ENCODE measurements around the gene NUP85. TPM values are rescaled to one million over a fixed set of nuclear protein-coding genes. Genes with fewer than 3 reads are reported as not detected.
A peak's percentile ranks its signal among the peaks of the same experiment; 100 is the strongest.
"Not testable (repeated sequence)": the region's sequence is repeated elsewhere in the genome, so short reads cannot be mapped to it uniquely, and the experiment has no call there.

Gene NUP85
- 10 to 100 TPM; 75.0 to 75.3 TPM for total RNA-seq
- total RNA-seq, result 29.7 to 133 reads per million in 2 donors

- H3K4me3 Mint-ChIP-seq, result peak within 1 kb of the TSS; percentile 95
- peak; percentile 89 for ATAC-seq
- peak within 1 kb of the TSS; percentile 95 for H3K27ac Mint-ChIP-seq
Measured at GRCh38 chr17:75205037-75205792, at the start of gene NUP85. TSS of gene NUP85 (plus strand) at chr17:75205679. CDS start at chr17:75205762, 83 bp downstream.

GRCh38 chr17:75158480-75158879 is 47.0 kb upstream of the NUP85 start:
- not testable (repeated sequence) for DNase-seq; H3K9me3 ChIP-seq (ENCODE audit: control insufficient read depth, low read length, poor library complexity, severe bottlenecking); H3K4me3 Mint-ChIP-seq; H3K27ac Mint-ChIP-seq; ATAC-seq; H3K27me3 Mint-ChIP-seq; H3K36me3 Mint-ChIP-seq (ENCODE audit: low read depth)
- peaks cover 11% of the 10 kb centered on the region for H3K4me1 Mint-ChIP-seq

More at GRCh38 chr17:75205037-75205792, at the start of gene NUP85:
- peaks cover 20% of the 10 kb centered on the region for H3K4me1 Mint-ChIP-seq
- H3K36me3 Mint-ChIP-seq (ENCODE audit: low read depth), result no peaks in the 10 kb centered on the region
- DNase-seq, result peak; percentile 88
- H3K27me3 Mint-ChIP-seq, result no peaks in the 10 kb centered on the region
- H3K9me3 ChIP-seq (ENCODE audit: control insufficient read depth, low read length, poor library complexity, severe bottlenecking), result no peaks in the 10 kb centered on the region

GRCh38 chr17:75159196-75160031 is 46.1 kb upstream of the NUP85 start:
- H3K9me3 ChIP-seq (ENCODE audit: control insufficient read depth, low read length, poor library complexity, severe bottlenecking), result no peaks in the 10 kb centered on the region
- ATAC-seq (no peak), DNase-seq (no peak)
- Mint-ChIP-seq H3K4me3 (no peak overlapping the region), H3K27me3 (no peaks in the 10 kb centered on the region), H3K27ac (no peak overlapping the region), H3K4me1 (peaks cover 9% of the 10 kb centered on the region), H3K36me3 (ENCODE audit: low read depth) (no peaks in the 10 kb centered on the region)

- Mint-ChIP-seq H3K4me3 (no peak overlapping the region), H3K27me3 (no peaks in the 10 kb centered on the region), H3K36me3 (ENCODE audit: low read depth) (no peaks in the 10 kb centered on the region), H3K4me1 (peaks cover 3% of the 10 kb centered on the region), H3K27ac (no peak overlapping the region)
- H3K9me3 ChIP-seq (ENCODE audit: control insufficient read depth, low read length, poor library complexity, severe bottlenecking), result no peaks in the 10 kb centered on the region
- ATAC-seq (no peak), DNase-seq (no peak)
Measured at GRCh38 chr17:75160211-75160610, 45.3 kb upstream of the NUP85 start.

GRCh38 chr17:75163074-75163473 is 42.4 kb upstream of the NUP85 start:
- H3K36me3 Mint-ChIP-seq (ENCODE audit: low read depth), result no peaks in the 10 kb centered on the region
- no peaks in the 10 kb centered on the region for H3K4me1 Mint-ChIP-seq
- no peaks in the 10 kb centered on the region for H3K27me3 Mint-ChIP-seq

GRCh38 chr17:75164606-75165005 is 40.9 kb upstream of the NUP85 start:
- not testable (repeated sequence) for H3K27me3 Mint-ChIP-seq; DNase-seq; H3K4me1 Mint-ChIP-seq; H3K27ac Mint-ChIP-seq; H3K4me3 Mint-ChIP-seq; H3K36me3 Mint-ChIP-seq (ENCODE audit: low read depth); H3K9me3 ChIP-seq (ENCODE audit: control insufficient read depth, low read length, poor library complexity, severe bottlenecking); ATAC-seq

More at GRCh38 chr17:75163074-75163473, 42.4 kb upstream of the NUP85 start:
- DNase-seq, result no peak
- ATAC-seq, result no peak
- Mint-ChIP-seq H3K27ac (no peak overlapping the region), H3K4me3 (no peak overlapping the region)
- no peaks in the 10 kb centered on the region for H3K9me3 ChIP-seq (ENCODE audit: control insufficient read depth, low read length, poor library complexity, severe bottlenecking)

GRCh38 chr17:75168998-75169397 is 36.5 kb upstream of the NUP85 start:
- Mint-ChIP-seq H3K36me3 (ENCODE audit: low read depth) (no peaks in the 10 kb centered on the region), H3K4me1 (peaks cover 4% of the 10 kb centered on the region), H3K27ac (no peak overlapping the region), H3K27me3 (no peaks in the 10 kb centered on the region), H3K4me3 (no peak overlapping the region)
- ATAC-seq (no peak), DNase-seq (no peak)
- H3K9me3 ChIP-seq (ENCODE audit: control insufficient read depth, low read length, poor library complexity, severe bottlenecking), result no peaks in the 10 kb centered on the region

GRCh38 chr17:75173526-75173925 is 32.0 kb upstream of the NUP85 start:
- ATAC-seq (no peak), DNase-seq (no peak)
- Mint-ChIP-seq H3K4me3 (no peak overlapping the region), H3K27ac (peak overlapping the region; percentile 39), H3K27me3 (no peaks in the 10 kb centered on the region), H3K36me3 (ENCODE audit: low read depth) (no peaks in the 10 kb centered on the region), H3K4me1 (peaks cover 8% of the 10 kb centered on the region)
- no peaks in the 10 kb centered on the region for H3K9me3 ChIP-seq (ENCODE audit: control insufficient read depth, low read length, poor library complexity, severe bottlenecking)

- Mint-ChIP-seq H3K4me3 (no peak overlapping the region), H3K27me3 (no peaks in the 10 kb centered on the region), H3K36me3 (ENCODE audit: low read depth) (no peaks in the 10 kb centered on the region), H3K27ac (peak overlapping the region; percentile 56), H3K4me1 (peaks cover 12% of the 10 kb centered on the region)
- no peaks in the 10 kb centered on the region for H3K9me3 ChIP-seq (ENCODE audit: control insufficient read depth, low read length, poor library complexity, severe bottlenecking)
- DNase-seq, result no peak
- ATAC-seq, result no peak
Measured at GRCh38 chr17:75174996-75175395, 30.5 kb upstream of the NUP85 start.

- no peaks in the 10 kb centered on the region for H3K9me3 ChIP-seq (ENCODE audit: control insufficient read depth, low read length, poor library complexity, severe bottlenecking)
- Mint-ChIP-seq H3K27me3 (no peaks in the 10 kb centered on the region), H3K36me3 (ENCODE audit: low read depth) (no peaks in the 10 kb centered on the region), H3K27ac (peak overlapping the region; percentile 60), H3K4me1 (peaks cover 18% of the 10 kb centered on the region), H3K4me3 (no peak overlapping the region)
- DNase-seq, result no peak
- no peak for ATAC-seq
Measured at GRCh38 chr17:75176625-75177024, 28.9 kb upstream of the NUP85 start.

GRCh38 chr17:75178453-75178852 is 27.0 kb upstream of the NUP85 start:
- no peak for DNase-seq

GRCh38 chr17:75181110-75181509 is 24.4 kb upstream of the NUP85 start:
- Mint-ChIP-seq H3K27ac (peak overlapping the region; percentile 93), H3K36me3 (ENCODE audit: low read depth) (no peaks in the 10 kb centered on the region), H3K27me3 (no peaks in the 10 kb centered on the region), H3K4me3 (peak overlapping the region; percentile 97), H3K4me1 (peaks cover 29% of the 10 kb centered on the region)
- no peaks in the 10 kb centered on the region for H3K9me3 ChIP-seq (ENCODE audit: control insufficient read depth, low read length, poor library complexity, severe bottlenecking)
- ATAC-seq, result no peak
- DNase-seq, result no peak

More at GRCh38 chr17:75178453-75178852, 27.0 kb upstream of the NUP85 start:
- no peak for ATAC-seq
- Mint-ChIP-seq H3K4me1 (peaks cover 20% of the 10 kb centered on the region), H3K27ac (no peak overlapping the region), H3K27me3 (no peaks in the 10 kb centered on the region), H3K4me3 (no peak overlapping the region), H3K36me3 (ENCODE audit: low read depth) (no peaks in the 10 kb centered on the region)
- H3K9me3 ChIP-seq (ENCODE audit: control insufficient read depth, low read length, poor library complexity, severe bottlenecking), result no peaks in the 10 kb centered on the region

- ATAC-seq, result peak; percentile 4
- H3K27me3 Mint-ChIP-seq, result no peaks in the 10 kb centered on the region
- peaks cover 25% of the 10 kb centered on the region for H3K4me1 Mint-ChIP-seq
- no peaks in the 10 kb centered on the region for H3K36me3 Mint-ChIP-seq (ENCODE audit: low read depth)
- no peaks in the 10 kb centered on the region for H3K9me3 ChIP-seq (ENCODE audit: control insufficient read depth, low read length, poor library complexity, severe bottlenecking)
- DNase-seq, result peak; percentile 28 to 51 (median 45)
- H3K27ac Mint-ChIP-seq, result peak overlapping the region; percentile 93
- H3K4me3 Mint-ChIP-seq, result peak overlapping the region; percentile 97
Measured at GRCh38 chr17:75181608-75182318, 23.7 kb upstream of the NUP85 start.

Data from T-helper 17 cell (primary cell).